ENCODE data around the gene CDH3.

DNA sequence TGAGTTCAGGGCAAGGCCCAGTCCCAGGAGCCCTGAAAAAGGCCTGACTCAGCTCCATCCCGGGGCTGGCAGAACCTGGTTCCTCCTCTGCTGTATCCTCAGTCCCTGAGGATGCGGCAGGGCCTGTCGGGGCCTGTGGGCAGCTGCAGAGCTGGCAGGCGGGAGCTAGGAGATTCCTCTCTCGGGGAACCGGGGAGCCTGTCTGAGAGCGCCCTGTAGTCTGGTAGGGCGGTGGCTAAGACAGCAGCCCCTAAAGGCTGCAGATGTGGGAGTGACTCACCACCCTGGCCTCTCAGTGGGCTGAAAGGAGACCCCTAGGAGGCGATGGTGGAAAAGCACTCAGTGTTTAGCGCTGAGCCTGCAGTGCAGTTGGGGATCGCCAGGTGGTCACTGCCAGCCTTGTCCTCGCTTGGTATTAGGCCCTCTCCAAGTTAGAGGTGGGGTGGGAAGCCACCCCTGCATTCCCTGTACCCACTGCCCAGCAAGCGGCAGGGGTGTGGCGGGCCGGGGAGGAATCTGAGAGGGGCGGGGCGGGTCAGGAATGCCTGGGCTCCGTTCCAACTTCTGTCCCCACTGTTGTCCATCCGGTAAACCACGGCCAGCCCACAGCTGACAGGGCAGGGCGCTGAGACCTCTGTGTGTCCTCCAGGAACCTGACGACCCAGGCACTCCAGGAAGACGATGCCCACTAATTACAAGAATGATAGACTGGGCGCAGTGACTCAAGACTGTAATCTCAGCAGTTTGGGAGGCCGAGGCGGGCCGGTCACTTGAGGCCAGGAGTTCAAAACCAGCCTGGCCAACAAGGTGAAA is 62.4 kb downstream of the CDH3 start:
- TF ChIP-seq, protein P1, sequence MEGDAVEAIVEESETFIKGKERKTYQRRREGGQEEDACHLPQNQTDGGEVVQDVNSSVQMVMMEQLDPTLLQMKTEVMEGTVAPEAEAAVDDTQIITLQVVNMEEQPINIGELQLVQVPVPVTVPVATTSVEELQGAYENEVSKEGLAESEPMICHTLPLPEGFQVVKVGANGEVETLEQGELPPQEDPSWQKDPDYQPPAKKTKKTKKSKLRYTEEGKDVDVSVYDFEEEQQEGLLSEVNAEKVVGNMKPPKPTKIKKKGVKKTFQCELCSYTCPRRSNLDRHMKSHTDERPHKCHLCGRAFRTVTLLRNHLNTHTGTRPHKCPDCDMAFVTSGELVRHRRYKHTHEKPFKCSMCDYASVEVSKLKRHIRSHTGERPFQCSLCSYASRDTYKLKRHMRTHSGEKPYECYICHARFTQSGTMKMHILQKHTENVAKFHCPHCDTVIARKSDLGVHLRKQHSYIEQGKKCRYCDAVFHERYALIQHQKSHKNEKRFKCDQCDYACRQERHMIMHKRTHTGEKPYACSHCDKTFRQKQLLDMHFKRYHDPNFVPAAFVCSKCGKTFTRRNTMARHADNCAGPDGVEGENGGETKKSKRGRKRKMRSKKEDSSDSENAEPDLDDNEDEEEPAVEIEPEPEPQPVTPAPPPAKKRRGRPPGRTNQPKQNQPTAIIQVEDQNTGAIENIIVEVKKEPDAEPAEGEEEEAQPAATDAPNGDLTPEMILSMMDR (IDR thresholded peaks at IDR 0.05), result no peak
- no peak for TF ChIP-seq POLR2A (IDR thresholded peaks at IDR 0.05)

Data from tibial nerve (tissue), 3 donors.